Activated CD8-positive, alpha-beta memory T cell treated with anti-CD3 and anti-CD28 coated beads, Interleukin-2, amount 50 U/mL, for 24 hours (primary cell): ENCODE data around the gene CDH6.

Source experiments
- DNase-seq: peaks from one replicate; pipeline ENCODE4 v3.0.0-alpha.2; 2020; ENCODE audit errors: extremely low read depth

CDH6 gene

DNA sequence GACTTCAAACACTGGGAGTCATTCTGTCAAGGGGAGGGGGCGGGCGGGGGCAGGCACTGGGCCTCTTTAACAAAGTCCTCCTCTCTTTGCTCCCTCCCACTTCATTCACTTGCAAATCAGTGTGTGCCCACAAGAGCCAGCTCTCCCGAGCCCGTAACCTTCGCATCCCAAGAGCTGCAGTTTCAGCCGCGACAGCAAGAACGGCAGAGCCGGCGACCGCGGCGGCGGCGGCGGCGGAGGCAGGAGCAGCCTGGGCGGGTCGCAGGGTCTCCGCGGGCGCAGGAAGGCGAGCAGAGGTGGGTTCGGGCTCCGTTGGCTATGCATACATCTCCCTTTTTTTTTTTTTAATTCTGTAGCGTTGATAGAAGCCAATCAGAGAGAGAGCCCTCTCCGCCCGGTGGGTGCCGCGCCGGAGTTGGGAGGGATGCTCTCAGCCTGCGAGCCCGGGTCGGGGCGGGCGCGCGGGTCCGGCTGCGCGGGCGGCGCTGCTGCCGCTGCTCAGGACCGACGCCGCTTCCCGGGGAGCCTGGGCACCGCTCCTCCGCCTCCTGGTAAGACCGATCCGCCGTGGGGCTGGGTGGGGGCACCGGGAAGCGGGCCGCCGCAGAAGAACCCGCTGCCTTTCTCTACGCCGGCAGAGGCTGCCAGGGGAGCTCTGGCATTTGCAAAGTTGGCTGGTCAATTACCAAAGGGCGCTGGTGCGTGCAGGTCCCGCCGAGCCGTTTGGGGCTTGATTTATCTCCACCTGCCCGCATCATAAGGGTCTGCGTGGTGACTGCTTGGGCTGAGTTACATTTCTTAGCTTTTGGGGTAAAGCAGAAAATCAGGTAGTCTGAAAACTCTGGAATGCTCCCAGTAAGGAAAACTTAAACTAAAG, at the start of gene CDH6:
TSS of gene CDH6 (plus strand) at position 96 of the 877 bp plus-strand sequence. CDS start 73,788 bp downstream, outside the sequence.
- DNase-seq = no peak

DNA sequence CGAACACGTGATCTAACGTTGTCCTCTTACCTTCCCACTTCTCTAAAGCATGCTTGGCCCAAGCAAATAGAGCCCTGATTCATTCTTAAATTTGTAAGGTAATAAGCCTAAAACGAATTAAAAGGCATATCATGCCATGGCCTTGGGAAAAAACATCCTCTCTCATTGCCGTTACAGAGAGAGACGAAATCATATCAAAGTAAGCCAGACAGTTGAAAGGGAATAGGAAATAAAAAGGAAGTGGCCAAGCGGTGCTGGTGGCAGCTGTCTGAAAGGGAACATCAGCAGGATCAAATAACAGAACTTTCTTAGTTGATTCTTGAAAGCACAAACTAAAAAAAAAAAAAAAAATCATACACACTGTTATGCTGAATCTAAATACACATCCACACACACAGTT, 49.1 kb upstream of the CDH6 start:
- no peak for DNase-seq

DNA sequence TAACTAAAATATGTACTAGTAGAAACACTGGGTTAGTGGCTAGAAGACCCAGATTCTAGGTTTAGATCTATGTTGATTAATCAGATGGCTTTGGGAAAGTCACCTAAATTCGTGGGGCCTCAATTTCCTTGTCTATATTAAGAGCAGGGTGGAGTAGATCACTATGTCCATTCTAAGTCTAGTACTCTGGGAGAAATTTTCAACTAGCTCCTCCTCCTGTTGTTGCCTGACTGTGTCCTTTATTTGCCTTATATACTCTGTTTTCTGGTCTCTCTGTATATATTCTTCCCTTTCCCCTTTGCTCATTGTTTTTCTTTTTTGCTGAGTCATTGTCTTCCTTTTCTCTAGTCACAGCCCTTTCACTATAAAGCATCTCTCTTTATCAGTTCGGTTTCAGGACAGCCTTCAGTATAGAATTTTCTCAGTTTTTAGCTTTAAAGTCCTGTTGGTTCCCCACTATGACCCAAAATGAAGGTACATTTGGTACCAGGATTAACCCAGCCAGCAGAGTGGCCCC, 44.5 kb upstream of the CDH6 start:
- DNase-seq = no peak

DNA sequence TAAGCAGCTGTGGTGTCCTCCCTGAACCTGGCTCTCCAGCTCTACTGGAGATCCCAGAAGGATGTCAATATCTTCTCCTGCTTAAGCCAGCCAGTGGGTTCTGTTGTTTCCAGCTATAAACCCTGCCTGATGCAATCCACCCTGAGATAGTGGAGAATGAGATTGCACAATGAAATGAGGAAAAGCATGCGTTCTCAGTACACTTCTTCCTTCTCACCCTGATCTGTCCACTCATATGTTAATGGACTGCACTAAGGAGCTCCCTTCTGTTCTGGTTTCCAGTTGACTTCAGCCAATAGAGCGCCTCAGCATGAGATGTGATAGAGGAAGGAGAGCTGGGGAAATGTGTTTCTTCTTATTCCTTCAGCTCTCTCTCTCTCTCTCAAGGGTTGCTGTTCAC, 40.0 kb upstream of the CDH6 start:
- DNase-seq = no peak

DNA sequence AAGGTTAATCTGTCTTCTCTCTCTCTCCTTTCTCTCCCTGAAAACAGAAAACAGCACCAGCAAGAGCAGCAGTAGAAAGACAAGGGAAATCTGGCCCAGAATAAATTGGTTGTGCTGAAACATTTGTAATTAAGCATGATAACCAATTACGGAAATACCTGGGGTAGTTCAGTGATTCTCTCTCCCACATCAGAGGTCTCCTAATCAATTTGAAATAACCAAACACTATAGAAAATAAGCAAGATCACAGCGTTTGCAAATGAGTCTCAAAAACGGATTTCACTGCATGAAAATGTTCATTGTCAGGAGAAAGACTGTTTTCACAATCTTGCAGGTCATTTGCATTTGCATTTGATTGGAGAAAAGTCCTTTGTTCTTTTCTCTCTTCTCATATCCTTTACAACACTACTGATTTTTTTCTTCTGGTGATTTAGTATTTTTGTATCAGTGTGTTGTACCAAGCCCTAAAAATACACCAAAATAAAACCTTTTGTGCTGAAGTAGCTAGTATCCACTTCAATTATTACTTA, 36.8 kb upstream of the CDH6 start:
- DNase-seq = no peak

DNA sequence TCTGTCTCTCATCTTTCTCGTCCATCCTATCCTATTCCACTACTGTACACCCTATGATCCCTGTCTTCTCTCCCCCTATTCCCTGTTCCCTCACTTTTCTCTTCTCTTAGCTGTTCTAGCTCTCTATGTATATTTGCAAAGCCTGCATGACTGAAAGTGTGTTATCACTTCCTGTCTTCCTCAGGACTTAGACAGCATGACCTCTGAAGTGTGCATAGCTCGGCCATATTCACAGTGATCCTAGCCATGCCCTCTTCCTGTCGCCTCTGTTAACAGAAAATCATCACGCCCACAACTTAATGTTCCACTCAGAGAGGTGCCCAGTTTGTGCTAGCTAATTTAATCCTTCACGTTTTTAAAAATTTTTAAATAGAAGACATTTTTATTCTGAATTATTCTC, 35.8 kb upstream of the CDH6 start:
- DNase-seq = no peak

DNA sequence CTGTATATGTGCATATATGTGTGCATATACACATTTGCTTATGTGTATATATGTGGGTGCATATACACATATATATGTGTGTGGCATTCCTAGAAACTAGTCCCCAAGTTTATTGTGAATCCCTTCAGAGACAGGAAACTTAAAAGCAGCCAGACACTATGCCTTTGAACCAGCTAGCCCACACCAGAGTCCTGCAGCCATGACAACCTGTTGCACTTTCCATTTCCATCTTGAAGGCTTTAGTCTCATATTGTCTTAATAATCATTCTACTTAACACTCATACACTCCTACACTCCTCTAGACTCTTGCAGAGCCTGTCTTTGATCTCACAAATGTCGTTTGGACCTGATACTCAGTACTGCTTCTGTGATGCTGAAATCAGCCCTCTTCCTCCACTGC, 34.8 kb upstream of the CDH6 start:
- no peak for DNase-seq

DNA sequence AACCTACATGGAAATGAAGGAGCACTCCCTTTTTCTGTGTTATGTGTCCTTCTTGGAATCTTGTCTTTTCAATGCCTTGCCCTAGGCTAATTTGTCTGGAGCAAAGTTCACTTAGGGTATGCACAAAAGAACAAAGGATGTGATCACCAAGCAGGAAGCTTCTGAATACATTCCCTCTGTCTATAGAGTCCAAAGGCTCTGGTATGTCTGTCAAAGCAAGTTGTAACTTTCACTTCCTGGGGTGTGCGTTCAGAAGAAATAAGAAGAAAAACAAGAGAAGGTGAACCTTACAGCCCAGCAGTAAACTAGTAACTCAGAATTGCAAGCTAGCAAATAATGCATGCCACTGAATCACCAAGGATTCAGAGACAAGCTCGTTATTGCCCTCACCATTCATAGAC, 31.7 kb upstream of the CDH6 start:
- no peak for DNase-seq

DNA sequence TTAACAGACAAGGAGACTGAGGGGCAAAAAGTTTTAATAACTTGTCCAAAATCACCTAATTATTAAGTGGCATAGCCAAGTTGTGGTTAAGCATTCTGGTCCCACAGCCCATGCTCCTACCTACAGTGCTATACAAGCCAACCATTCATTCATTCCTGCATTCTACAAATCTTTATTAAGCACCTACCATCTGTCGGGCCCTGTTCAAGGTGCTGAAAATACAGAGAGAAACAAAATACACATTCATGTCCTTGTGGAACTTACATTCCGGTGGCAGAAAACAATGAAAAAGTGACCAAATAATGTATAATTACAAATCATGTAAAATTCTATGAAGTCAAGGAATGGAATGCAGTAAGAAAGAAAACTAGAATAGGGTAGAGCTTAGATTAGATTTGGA, 27.8 kb upstream of the CDH6 start:
- DNase-seq = no peak

DNA sequence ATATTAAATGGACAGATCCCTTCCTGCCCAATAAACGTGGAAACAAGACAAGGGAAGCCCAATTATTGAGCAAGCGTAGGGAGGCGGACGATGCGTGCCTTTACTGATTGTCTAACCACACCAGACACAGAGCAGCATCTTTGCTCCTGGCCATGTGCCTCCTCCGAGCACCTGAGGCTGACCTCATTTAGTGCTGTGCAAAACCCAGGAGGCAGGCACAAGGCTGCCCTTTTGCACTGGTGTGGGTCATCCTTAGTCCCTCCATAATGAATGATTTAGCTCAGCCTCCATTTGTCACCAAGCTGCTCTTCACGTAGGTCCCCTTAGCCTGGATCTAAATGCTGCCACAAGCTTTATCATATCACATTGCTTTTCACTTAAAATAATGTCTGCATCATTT, 24.1 kb upstream of the CDH6 start:
- DNase-seq = no peak

DNA sequence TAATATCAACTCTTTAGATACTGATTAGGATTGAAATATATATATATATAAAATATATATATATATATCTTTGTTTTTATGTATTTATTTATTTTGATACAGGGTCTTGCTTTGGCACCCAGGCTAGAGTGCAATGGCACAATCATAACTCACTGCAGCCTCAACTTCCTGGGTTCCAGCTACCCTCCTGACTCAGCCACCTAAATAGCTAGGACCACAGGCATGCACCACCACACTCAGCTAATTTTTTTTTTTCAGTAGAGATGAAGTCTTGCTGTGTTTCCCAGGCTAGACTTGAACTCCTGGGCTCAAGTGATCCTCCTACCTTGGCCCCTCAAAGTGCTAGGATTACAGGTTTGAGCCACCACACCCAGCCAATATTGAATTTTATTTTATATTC, 20.6 kb upstream of the CDH6 start:
- DNase-seq = no peak

DNA sequence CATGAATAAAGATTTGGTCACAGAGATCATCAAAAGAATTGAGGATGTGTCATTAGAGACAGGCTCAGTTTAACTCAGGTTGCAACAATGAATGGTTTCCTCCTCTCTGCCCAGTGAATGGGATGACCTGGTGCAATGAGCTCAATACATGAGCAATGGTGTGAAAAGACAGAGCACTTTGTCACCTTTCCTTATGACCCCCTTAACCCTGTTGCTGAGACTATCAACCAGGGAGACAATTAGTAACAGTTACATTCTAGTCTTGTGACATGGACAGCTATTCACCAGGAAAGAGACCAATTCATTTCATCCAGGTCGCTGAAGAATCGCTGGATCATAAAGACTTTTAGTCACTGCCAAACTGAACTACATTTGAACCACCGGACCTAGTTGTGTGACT, 19.9 kb upstream of the CDH6 start:
- no peak for DNase-seq

DNA sequence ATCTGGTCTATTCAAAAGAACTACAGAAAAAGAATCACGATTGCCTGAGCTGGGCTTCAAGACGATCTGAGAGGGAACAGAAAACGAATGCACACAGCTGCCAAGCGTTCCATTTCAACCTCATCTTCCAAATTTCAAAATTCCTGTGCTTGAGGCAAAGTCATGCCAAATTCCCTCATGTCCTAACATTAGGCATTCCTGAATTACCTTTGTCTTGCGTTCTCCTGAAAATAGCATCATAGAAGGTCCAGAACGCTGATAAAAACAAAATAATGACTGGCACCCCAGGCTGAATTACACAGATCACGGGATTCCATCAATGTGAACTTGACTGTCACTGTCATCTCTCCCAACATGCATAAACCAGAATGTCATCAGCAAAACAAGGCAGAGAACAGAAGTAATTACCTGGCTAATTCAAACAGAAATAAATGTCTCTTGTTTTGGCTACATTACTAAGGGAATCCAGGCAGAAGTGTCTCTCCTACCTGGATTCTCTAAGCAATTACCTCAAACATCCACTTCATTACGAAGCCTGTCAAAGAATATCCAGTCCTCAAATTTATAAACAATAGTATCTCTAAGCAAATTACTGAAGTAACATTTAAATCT, 12.0 kb upstream of the CDH6 start:
- DNase-seq = no peak

DNA sequence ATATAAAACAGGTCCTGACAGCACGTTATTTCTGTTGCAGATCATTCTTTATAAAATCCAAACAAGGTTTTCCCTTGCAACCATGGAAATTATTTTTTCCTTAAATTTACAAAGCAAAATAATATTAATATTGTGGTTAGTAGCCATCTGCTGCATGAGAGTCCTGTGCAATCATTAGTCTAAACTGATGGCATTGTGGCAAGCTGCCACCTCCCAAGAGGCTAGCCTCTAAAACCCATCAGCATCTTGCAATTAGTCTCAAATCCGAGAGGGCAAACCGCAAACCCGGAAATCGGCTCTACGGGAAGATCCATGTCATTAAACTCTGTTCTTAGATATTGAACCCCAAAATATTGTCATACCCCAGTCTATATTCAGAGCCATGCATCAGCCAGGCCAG, 11.3 kb upstream of the CDH6 start:
- no peak for DNase-seq

DNA sequence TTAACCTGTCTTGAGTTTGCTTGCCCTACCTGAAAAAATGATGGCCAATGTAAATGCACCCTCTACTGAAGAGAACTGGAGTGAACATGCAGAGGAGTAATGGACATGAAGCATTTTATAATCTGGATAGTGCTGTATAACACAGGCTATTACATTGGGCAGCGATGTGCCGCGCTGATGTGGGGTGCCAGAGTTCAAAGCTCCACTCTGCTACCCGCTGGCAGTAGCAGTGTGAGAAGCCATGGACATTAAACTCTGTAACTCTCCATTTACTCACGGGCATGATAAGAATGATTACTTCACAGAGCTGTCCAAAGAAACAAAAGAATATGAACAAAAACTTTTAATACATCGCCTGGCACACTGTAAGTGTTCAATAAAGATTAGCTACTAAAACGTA, 7.5 kb upstream of the CDH6 start:
- no peak for DNase-seq

DNA sequence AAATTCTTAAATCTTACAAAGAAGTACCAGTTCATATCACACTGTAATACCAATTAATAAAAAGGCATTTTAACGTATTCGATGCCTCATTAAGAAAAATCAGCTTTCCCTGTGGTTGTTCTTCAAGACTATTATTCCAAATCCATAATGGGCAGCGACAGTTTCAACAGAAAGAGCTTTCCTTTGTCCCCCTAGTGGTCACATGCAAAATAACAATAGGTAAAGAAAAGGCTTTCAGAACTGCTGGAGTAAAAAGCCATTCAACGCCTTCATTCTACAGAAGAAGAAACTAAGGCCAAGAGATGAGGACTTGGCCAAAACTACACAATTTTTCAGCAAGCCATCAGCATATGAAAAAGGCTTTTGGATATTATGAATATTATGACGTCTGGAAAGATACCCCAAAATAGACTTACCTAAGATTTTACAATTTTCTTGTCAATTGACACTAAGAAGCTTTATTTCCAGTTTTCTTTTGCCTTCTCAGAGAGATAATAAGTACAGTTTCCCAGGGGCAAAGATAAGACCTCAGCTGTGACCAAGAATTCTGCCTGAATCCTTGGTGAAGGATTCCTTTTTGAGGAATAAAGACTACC, 6.7 kb upstream of the CDH6 start:
- DNase-seq = no peak

DNA sequence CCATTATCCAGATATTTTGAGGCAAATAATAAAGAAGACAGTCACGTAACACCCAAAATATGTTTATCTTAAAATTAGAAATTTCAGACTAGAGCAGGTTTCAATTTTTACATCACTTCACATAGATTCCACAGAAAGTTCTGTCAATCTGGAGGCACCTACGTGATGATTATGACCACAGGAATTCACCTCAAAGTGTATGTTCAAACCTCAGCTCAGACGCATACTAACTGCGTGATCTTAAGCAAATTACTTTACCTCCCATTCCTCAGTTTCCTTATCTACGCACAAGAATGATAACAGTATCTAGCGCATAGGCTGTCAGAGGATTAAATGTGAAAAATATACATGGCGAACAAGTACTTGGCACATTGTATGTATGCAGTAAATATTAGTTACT, 5.9 kb upstream of the CDH6 start:
- DNase-seq = no peak

DNA sequence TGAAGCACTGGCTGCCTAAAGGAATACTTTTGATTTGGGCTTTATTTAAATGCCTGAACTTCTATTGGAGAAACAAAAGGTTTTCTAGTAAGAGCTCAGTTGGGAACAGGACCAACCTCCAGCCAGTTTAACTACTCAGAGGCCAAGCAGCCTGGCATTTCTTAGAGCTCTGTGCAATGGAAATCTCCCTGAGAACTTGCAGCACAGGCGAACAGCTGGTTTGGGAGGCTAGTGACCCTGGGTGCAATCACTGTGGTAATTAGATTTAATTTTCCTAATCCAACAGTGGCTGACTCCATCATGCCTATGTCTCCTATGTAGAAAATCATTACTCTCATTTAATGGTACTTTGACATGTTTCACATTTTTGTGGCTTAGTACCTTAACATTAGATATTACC, 1.0 kb upstream of the CDH6 start:
- DNase-seq = no peak

DNA sequence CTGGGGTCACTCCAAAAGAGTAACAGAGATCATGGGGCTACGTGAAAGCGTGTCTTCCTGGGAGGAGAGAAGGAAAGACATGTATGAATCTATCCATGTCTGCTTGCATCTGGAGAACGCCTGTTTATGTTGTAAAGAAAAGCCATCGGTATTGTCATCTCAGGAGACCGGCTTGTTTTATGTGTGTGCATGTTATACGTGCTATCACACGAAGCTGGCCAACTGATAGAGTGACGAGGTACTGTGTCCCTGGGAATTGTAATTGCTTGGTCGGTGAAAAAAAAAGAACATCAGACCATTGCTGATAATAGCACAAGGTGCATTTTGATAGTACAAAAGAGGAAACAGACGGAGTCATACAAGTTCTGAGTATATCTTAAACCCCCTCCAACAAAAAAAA, 370 bp upstream of the CDH6 start:
- no peak for DNase-seq

DNA sequence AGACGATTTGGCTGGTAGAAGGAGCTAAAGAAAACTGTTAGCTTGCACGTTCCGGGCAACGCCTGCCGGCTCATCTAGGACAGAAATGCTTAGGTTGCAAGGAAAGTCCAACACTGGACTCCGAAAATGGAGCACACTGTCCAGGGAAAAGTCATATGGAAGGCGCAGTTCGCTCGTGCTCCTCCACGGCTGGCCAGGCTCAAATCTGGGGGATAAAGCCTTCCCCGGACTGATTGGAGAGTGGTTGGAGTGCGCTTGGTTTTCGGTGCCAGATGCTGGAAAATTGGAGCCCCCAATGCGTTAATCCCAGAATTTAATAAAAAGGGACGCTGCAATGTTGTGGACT, 955 bp downstream of the CDH6 start:
- DNase-seq = no peak

DNA sequence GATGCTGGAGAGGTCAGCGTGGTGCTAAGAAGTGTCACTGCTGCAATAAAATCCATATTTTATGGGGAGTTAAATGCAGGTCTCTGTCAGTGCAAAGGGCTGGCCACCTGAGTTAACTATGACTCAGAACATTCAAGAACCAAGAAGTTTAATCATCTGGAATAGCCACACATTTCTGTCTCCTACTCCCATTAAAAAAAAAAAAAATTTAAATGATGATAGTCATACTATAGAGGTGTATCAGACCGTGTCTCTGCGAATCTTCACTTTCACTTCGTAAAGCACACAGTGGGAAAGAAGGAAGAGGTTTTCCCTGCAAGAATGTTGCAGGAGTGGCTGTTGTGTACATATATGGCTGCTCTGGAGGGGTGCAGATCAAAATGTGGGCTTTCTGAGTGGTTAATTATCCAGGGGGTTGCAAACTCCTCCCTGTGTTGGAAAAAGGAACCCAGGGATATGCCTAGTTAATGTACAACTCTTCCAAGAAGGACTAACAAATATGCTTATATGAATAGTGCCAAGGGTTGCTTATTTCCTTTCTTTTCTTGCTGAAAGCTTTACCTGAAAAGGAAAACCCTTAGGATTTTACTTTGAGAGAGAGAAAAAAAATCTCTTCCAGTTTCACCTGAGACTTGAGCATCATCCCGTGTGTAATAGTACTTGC, 1.5 kb downstream of the CDH6 start:
- DNase-seq = no peak

DNA sequence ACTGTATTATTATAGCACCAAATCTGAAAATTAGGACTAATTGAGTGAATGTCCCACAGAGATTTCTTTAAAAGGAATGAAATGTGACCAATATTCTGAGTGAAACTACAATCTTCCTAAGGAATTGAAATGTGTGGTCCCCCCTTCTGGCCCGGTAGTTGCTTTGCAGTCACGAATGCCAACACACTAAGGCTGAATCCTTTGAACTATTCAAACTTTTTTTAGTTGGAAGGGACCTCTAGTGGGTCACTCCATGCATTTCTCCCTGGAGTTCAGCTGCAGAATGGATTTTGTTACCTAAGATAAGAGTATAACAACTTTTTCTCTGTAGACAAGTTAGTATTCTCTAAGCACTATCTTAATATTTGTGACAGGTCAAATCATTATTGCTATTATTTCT, 2.8 kb downstream of the CDH6 start:
- no peak for DNase-seq
